Measurements from ENCODE around the gene ABI2.

The ABI2 gene

DNA sequence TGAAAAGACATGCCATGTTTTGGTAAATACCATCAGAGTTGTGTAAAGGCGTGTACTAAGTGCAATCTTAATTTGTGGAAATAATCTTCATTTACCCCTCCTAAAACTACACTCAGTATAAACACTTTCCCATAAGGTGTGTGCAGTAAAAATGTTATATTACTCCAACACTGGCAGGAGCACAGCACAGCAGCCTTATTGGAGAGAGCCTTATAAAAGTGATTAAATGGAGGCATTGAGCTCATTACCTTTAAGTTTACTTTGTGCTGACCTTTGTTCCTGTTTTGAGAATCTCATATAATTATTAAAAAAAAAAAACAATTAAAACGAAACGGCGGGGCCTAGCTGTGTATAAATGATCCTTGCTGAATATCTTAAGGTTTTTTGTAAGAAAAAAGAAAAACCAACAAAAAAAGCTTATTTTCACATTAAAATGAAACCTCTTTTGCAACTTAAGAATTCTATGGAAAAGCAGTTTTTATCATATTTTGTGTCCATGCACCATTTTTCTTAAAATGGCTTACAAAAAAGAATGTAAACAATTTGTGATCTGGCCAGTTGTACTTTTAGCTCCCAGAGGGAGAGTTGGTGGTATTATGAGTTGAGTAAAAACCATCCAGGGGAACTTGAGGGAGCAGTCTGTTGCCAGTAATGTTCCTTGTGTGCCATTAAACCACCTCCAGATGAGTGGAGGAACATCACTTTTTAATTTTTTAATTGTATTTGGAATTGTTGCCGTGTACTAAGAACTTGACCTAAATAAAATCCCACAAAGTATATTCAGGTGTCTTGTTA, 103.4 kb downstream of the ABI2 start:
- DNase-seq = no peak

DNA sequence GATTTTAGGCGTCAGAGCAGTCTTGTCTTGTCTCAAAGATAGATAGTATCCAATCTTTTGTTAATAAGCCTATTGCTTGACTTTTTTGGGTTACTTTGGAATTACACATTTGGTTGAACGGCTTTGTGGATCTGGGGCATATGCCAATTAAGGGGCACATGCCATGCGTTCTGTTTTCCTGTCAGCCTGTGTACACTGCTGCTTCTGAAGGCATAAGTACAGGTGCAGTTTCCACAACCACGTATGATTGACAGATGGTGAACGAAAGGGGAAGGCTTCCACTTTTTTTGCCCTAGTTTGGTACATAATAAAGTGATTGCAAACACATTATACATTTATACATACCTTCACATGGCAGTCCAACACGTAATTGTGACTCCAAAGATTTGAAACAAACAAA, 104.6 kb downstream of the ABI2 start:
- DNase-seq = peak; percentile 15

DNA sequence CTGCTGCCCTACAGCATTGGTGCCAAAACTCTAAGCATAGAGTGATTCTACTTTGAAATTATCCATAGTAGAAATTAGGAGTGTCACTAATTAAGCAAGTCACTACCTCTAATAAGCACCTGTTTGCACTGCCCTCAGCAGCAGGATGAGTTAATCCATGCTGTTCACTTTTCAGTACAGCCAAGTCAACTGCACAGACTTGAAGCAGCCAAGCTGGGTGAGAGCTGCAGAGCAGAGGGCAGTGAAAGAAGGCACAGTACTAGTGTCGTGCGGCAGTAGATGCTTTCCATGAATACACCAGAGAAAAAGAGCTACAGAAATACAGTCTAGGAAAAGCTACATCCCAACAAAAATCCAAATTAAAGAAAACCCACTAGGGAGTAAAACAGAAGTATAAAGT, 108.3 kb downstream of the ABI2 start:
- DNase-seq = no peak

DNA sequence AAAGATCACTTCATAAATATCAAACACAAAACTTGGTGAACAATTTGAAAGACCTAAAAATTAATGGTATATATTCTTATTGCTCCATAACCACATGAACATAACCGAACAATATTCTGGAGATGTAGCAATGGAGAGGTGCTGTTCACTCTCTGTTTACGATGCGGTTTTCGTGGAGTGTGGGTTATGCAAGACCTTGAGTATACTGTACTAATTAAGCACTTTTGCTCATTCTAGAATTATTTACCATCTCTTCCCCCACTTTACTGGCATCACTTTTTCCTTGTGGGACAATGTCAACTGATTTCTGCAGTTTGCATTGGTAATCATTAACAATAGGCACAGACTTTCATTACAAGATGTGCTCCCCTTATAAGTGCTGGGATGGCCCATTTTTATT, 109.3 kb downstream of the ABI2 start:
- no peak for DNase-seq

DNA sequence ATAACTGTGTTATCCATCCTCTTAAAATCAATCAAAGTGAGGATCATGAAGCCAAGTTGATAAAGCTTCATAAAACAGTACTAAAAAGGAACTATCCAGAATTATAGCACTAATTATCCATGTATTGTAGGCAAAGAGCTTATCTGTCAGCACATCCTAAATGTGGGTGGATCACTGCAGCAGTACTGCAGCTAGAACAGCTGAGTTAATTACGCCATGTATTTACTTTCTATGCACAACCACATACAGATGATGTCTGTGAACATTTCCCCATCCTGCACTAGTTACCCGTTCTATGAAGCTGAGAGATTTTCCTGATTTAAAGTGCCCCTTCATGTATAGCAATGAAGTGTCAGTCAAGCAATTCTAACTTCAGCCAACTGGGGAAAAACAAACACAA, 110.3 kb downstream of the ABI2 start:
- DNase-seq = no peak

DNA sequence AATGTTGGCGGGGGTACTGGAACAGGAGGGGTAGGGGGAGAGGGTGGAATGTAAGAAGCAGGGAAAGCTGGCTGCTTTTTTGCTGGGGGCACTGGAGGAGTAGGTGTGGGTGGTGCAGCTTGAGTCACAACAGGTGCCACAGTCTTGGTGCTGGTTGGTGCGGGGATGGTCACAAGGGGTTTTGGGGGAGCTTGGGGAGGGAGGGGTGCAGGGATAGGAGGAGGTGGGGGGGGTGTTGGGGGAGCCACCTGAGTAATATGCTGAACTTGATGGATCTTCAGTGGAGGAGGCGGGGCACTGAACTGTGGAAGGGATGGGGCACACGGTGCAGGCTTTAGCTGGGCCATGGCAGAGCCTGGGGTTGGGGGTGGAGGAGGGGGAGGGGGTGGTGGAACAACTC, 112.5 kb downstream of the ABI2 start:
- DNase-seq = no peak

DNA sequence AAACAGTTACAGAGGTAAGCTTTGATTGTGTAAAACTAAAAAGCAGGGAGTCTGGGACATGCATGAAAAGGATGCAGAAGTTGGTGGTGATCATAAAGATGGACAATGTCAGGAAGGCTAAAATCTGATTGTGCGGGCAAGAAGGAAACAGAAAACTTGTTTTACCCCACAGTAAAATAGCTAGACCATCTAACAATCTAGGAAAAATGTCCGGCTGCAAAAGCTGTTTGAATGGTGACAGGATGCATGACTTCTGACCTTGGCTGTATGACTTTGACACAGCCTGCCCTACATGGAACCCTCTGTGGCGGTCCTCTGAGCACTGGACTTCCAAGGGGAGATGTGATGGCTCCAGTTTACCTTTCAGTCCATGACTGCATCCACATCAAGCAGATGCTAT, 113.3 kb downstream of the ABI2 start:
- DNase-seq = no peak

DNA sequence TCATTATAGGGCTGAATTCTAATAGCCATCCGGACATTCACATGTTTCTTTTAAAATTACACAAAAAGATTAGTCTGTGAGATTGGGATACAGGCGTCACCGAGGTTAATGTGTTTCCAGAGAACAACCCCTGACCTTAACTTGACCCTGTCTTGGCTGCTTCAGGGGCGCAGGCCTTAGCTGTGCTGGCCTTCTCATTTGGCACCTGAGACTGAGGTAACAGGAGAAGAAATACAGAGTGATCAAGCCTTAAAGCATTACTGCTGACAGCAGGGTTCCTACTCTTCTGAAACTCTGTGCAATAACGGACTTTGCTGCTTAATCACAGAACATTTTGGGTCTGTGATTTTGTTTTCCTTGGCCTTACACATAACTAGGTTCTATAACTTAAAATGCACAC, 114.3 kb downstream of the ABI2 start:
- no peak for DNase-seq

DNA sequence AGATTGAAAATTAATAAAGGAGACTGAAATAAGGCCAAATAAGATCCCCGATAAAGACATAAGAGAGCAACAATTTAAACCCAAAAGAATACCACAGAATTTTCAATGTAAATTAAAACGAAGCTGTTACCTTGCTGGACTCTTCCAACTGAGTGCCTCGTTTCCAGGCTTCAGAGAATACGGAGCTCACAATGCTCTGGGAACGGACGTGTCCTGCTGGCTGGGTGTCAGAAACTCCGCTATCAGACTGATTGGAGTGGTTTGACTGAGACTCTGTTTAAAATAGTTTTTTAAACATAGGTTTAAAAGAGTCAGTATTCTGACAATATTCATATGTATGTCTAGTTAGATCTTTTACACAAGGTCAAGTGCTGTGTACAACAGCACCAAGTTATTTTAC, 116.5 kb downstream of the ABI2 start:
- DNase-seq = no peak

DNA sequence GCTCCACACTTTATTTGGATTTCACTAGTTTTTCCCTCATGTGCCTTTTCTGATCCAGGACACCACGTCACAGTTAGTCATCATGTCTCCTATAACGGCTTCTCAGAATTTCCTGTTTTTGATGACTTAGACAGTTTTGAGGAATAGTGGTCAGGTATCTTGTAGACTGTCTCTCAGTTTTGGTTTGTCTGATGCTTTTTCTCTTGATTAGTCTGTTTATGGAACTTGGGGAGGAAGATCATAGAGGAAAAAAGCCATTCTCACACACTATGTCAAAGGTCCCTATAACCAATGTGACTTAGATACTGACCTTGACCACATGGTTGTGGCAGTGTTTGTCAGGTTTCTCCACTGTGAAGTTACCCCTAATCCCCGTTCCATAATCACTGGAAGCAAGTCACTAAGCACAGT, 117.9 kb downstream of the ABI2 start:
- DNase-seq = no peak

DNA sequence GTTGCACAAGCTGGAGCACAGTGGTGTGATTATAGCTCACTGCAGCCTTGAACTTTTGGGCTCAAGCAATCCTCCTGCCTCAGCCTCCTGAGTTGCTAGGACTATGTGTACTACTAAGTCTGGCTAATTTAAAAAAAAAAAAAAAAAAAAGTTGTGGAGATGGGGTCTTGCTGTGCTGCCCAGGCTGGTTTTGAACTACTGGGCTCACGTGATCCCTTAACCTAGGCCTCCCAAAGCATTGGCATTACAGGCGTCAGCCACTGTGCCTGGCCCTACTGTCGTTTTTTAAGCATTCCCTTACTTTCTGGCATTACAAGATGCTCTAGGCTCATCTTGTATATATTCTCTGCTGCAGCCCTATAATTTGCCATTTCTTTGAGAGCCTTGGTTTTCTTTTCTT, 118.6 kb downstream of the ABI2 start:
- no peak for DNase-seq

DNA sequence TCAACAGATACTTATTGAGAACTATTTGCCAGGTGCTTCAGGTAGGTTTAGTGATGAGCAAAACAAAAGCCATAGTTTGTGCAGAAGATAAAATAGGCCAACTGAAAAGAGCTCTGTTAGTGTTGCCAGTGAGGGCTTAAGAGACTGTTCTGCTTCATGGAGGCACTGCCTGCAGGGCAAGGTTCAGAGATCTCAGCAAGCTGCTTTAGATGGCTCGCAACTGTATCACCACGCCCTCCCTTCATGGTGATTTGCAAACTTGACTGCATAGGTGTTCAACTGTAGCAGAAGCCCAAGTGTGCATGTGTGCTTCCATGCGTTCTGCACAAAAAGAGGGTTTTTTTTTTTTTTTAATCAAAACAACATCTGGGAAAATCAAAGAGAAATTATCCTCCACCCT, 122.4 kb downstream of the ABI2 start:
- no peak for DNase-seq

DNA sequence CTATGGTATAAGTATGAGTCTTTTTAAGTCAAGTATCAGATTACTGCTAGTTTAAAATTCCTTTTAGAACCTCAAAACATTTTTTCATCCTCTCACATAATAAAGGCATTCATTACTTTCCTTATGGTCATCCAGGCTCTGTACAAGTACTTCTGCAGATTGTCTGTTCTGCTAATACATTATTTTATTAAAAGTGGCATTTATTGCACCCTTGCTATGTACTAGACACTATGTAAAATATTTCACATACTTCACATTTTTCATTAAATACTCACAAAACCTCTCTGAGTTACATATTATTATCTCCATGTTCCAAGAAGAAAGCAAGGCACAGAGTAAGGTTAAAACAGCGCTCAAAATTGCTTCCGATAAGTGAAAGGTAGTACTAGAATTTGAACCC, 122.8 kb downstream of the ABI2 start:
- DNase-seq = no peak

DNA sequence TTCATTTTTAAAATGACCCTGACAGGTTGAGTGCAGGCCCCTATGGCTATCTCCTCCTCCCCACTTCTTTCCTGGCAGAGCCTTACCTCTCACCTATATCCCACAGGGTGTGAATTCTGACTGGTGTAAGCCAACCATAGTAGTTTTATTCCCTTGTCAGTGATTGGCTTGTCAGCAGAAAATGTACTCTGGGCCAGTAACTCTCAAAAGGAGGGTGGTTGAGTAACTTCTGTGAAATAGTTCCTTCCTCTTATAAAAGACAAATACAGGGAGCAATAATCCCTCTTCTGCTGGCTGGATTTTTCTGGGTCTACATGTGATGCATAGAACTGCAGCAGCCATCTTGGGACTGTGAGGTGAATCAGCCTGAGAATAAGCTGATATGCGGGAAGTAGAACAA, 123.5 kb downstream of the ABI2 start:
- DNase-seq = no peak

DNA sequence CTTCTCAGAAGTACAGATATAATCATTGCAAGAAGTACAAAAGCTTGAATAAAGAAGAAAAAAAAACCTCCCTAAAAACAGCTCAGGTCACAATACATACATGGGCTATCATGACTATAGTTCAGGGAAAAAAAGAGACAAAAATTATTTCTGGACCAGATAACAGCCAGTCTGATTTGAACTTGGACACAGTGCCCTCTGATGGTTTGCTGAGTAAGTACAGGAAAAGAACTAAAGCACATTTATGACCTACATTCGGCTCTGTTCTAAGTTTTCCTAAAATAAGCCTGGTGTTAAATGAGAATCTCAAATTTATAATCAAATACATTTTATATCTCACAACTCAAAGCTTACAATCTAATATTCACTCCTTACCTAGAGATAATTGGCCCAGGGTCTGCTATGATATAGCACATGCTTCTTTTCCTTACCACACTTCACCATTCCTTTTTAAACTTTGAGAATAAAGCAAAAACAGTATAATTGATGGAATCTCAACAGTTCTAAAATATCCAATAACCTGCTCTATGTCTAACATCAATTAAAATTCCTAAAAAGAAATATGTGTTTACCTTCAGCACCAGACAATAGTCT, 125.8 kb downstream of the ABI2 start:
- DNase-seq = peak; percentile 5

DNA sequence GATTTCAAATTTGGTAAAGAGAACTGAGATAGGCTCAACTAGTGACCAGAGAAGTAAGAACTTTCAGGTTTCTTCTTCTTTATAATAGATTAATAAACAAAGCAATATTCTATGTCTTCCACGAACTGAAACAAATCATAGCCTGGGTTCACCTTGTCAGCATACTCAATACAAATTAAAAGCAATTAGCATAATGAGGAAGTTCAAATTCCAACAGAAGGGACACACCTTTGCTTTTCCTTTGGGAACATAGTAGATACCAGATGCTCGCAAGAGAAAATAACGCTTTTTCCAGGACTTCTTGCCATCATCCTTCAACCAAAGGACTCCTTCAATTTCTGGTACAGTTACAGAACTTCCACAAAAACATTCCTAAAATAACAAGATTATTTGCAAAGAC, 127.0 kb downstream of the ABI2 start:
- no peak for DNase-seq

DNA sequence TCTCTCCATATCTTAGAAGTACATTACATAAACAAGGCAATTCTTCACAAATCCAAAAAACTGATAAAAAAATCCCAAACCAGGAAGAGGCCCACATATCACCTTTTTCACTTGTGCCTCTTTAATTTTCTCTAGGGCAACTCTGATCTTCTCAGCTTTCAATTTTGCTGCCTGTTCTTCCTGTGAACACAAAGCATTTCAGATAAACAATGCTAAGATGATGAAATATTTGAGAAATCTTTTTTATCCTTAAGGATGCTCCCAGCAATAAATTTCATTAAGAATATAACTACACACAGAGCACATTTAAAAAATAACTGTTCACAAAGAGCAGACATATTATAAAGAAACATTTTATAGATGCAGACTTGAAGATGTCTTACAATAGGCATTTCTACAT, 133.6 kb downstream of the ABI2 start:
- no peak for DNase-seq

DNA sequence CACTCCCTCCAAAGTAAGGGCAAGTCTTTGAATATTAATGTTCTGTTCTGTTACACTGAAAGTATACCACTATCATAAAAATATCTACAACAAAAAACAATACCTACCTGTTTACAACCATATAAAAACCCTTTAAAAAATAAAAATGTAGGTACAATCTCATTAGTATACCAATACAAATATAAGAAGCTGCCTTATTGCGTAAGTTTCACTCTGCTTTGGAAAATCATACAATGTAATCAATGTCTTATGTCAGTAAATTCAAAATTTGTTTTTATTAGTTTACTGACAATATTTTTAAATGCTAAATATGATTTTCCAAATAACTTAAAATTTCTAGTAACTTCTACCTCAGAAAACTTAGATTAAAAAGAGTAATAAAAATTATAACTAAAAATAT, 134.1 kb downstream of the ABI2 start:
- no peak for DNase-seq

DNA sequence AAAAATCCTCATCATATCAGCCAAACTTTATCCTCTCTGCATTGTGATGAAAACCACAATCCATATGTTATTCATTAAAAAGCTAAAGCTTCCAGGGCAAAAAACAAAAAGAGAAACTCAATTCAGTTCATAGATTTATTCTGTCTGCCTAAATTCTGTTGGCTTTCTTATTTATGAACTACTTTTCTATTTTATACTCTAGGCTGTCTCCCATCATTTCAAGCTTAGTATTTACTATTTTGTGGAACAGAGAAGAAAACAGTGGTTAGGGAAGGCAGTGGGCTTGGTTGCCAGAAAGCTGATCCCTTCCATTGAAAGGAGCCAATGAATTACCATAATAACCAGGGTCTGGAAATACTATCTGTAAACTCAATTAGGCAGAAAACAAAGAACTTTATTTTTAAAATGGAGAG, 135.1 kb downstream of the ABI2 start:
- no peak for DNase-seq

DNA sequence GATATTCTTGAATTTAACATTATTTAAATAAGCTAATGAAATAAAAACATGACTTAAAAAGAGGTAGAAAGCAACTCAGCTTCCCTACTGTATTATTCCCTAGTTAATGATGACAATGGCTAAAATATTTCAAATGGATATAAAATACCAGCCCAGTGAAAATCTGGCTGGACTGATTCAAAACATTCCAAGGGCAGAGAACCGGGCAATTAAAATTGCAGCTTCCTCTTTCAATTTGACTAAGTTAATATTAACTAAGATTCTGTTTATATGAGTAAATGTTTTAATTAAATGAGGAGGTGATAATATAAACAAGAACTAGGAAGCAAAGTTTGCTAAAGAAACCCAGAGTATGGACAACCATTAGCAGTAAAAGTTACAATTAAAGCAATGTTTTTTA, 141.4 kb downstream of the ABI2 start:
- DNase-seq = no peak

DNA sequence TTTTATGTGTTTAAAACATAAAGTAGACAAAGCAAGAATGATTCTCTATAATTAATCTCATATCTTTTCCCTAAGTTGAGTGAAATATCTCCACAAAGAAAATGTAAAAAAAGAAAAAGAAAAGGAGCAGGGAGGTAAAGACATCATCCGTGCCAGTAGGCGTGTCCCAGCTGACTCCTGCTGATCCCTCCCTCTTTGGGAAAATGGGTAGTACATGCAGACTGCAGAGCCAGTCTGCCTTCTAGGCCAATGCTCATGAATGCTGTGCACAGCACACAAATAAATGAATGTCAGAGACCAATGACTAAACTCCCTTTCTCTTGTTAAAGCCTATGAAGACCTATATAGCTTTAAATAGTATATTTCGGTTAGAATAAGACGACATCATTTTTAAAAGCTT, 142.2 kb downstream of the ABI2 start:
- no peak for DNase-seq

DNA sequence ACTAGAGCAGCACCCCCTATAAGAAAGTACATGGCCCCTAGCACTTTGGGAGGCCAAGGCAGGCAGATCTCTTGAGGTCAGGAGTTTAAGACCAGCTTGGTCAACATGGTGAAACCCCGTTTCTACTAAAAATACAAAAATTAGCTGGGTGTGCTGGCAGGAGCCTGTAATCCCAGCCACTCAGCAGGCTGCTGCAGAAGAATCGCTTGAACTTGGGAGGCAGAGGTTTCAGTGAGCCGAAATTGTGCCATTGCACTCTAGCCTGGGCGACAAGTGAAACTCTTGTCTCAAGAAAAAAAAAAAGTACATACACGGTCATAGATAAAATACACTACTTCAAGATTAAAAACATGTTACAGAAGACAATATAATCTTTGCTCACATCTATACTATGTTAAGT, 143.1 kb downstream of the ABI2 start:
- DNase-seq = no peak

DNA sequence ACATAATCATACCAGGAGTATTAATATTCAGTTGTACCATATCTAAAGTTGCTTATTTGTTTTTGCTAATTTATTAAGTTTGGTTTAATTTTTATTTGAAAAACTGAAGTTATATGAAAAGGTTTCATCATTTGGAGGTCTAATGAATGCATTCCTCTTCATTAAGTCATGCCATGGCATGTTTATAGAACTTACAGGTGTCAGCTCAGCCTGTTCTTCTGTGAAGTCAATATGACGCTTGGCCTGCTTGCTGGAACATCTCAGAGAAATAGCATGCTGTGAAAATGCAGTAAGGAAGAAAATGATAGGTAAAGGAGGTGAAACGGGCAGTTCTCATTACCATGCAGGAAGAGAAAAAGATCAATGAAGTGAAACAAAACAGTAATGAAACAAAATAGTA, 148.7 kb downstream of the ABI2 start:
- no peak for DNase-seq

DNA sequence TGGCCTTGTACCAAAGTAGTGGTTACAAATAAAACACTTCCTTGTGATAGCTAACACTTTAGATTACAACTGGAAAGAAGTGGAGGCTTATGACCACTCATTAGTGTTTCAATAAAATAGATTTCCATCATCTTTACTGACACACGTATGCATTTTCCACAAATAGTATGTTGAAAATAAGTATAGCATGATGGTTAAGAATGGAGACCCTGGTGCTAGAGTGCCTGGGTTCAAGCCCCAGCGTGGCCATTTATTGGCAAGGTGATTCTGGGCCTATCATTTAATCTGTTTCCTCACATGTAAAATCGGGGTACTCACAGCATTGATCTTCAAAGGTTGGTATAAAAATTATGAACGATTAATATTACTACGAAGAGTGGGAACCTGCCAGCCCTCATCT, 152.4 kb downstream of the ABI2 start:
- DNase-seq = no peak

Data from NCI-H2171 (cell line).